ENCODE data around the gene IL11. TPM values are rescaled to one million over a fixed set of nuclear protein-coding genes. Genes with fewer than 3 reads are reported as not detected.

Gene IL11
- polyA plus RNA-seq, 2 of the 4 experiments (the other 2 are of a cell fraction): 52.4 to 100.0 TPM

GRCh38 chr19:55322204-55322885, 47.9 kb downstream of the IL11 start:
- CTCF ChIA-PET: interaction anchor here (0.9 to 21.1 kb wide), 13 partner anchors 9 to 181 kb away, joined by 3 to 306 read pairs (median 5); partner anchors contain the start of genes KMT5C and TMEM238
- H3K4me2 ChIP-seq: peak overlapping the region; percentile 28
- WGBS (ENCODE audit: missing lambda C conversion rate): 68% methylated on average over 12 of the region's 12 CpGs
- FAIRE-seq: no peak
- no peak for DNase-seq (ENCODE audit: low read depth in 1 of 2, low spot score in 1 of 2)
- no peak overlapping the region for H3K4me3 ChIP-seq
- POLR2A ChIA-PET: interaction anchor here (0.7 to 1.9 kb wide), 3 partner anchors 17 to 62 kb away, joined by 3 to 11 read pairs (median 5); partner anchors contain the start of genes KMT5C and TMEM238
- TF ChIP-seq, protein P1, sequence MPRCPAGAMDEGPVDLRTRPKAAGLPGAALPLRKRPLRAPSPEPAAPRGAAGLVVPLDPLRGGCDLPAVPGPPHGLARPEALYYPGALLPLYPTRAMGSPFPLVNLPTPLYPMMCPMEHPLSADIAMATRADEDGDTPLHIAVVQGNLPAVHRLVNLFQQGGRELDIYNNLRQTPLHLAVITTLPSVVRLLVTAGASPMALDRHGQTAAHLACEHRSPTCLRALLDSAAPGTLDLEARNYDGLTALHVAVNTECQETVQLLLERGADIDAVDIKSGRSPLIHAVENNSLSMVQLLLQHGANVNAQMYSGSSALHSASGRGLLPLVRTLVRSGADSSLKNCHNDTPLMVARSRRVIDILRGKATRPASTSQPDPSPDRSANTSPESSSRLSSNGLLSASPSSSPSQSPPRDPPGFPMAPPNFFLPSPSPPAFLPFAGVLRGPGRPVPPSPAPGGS (IDR thresholded peaks at IDR 0.05): no peak
- TF ChIP-seq CBX2 (IDR thresholded peaks at IDR 0.05; ENCODE audit: borderline replicate concordance, low read depth) (no peak), GATA3 (IDR thresholded peaks at IDR 0.05; ENCODE audit: borderline replicate concordance) (no peak), CEBPB (IDR thresholded peaks at IDR 0.05) (no peak), MAZ (IDR thresholded peaks at IDR 0.05; ENCODE audit: borderline replicate concordance, low read depth, low read length) (no peak), ZSCAN20 (CRISPR knock-in tag; IDR thresholded peaks at IDR 0.05) (no peak), ZFP36 (IDR thresholded peaks at IDR 0.05; ENCODE audit: borderline replicate concordance, partially characterized antibody) (peak; percentile 19), RNF2 (IDR thresholded peaks at IDR 0.05; ENCODE audit: borderline replicate concordance, low read depth) (no peak)
- peak; percentile 33 to 53; a peak in 5 of 6 replicates for ATAC-seq
- H3K9me3 ChIP-seq: no peaks in the 10 kb centered on the region
- peak overlapping the region; percentile 37 to 60; a peak in 5 of 6 replicates for H3K27ac ChIP-seq
- H3K4me1 ChIP-seq: peaks cover 25% of the 10 kb centered on the region

DNA sequence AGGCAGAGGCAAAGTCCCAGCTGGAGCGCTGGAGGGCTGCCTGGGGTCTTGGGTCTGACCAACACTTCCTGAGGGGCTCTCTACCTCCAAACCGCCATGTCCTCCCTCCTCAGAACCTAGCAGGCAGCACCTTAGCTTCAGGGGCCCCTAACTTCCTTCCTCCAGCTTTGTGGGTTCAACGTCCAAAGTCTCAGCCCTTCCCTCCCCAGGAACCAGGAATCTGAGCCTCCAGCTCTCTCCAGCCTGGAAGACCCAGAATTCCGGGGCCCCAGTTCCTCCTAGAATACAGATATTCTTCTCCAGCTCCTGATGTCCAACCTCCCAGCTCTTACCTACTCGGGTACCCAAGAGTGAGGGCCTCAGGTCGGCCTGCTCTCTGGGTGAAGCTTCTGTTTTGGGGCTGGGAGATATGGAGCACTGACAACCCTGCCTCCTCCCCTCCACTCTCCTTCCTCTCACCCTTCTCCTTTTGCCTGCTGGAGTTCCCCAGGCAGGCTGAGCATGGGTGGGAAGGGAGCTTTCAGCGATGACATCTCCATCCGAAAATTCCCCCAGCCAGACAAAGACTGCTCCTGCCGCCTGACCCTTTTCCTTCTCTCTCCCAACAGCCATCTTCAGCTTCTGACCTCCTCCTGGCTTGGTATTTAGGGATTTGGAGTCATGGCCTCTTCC, 48.7 kb downstream of the IL11 start:
- Histone ChIP-seq H3K4me3 (no peak overlapping the region), H3K9me3 (no peaks in the 10 kb centered on the region), H3K27ac (peak overlapping the region in 1 of 2 experiments; percentile 60; a peak in 3 of 6 replicates), H3K4me2 (no peak overlapping the region), H3K4me1 (peaks cover 19% of the 10 kb centered on the region)
- 82% methylated on average over 9 of the region's 9 CpGs for WGBS (ENCODE audit: missing lambda C conversion rate)
- POLR2A ChIA-PET: interaction anchor here (1.3 to 1.9 kb wide), 2 partner anchors 17 to 62 kb away, joined by 5 to 11 read pairs; partner anchors contain the start of genes KMT5C and TMEM238
- peak; percentile 14 to 16; a peak in 4 of 6 replicates for ATAC-seq
- CTCF ChIA-PET: interaction anchor here (1.0 to 21.1 kb wide), 14 partner anchors 8 to 309 kb away, joined by 3 to 306 read pairs (median 4); partner anchors contain the start of genes KMT5C and TMEM238
- no peak for DNase-seq (ENCODE audit: low read depth in 1 of 2, low spot score in 1 of 2)
- FAIRE-seq: no peak
- TF ChIP-seq RCOR1 (IDR thresholded peaks at IDR 0.05; ENCODE audit: low read depth, low read length): no peak
- TF ChIP-seq NFE2L2 (conservative IDR thresholded peaks at IDR 0.05; ENCODE audit: low read length): no peak
- no peak for TF ChIP-seq CHD4 (IDR thresholded peaks at IDR 0.05; ENCODE audit: borderline replicate concordance)
- no peak for TF ChIP-seq EHMT2 (IDR thresholded peaks at IDR 0.05; ENCODE audit: low read depth)
- TF ChIP-seq, protein P2, sequence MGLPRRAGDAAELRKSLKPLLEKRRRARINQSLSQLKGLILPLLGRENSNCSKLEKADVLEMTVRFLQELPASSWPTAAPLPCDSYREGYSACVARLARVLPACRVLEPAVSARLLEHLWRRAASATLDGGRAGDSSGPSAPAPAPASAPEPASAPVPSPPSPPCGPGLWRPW (IDR thresholded peaks at IDR 0.05): no peak
- TF ChIP-seq HEYL (CRISPR knock-in tag; IDR thresholded peaks at IDR 0.05): no peak
- no peak for TF ChIP-seq EHF (CRISPR knock-in tag; IDR thresholded peaks at IDR 0.05)
- TF ChIP-seq FOSB (CRISPR knock-in tag; IDR thresholded peaks at IDR 0.05): no peak
- TF ChIP-seq, protein P3, sequence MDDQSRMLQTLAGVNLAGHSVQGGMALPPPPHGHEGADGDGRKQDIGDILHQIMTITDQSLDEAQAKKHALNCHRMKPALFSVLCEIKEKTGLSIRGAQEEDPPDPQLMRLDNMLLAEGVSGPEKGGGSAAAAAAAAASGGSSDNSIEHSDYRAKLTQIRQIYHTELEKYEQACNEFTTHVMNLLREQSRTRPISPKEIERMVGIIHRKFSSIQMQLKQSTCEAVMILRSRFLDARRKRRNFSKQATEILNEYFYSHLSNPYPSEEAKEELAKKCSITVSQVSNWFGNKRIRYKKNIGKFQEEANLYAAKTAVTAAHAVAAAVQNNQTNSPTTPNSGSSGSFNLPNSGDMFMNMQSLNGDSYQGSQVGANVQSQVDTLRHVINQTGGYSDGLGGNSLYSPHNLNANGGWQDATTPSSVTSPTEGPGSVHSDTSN (IDR thresholded peaks at IDR 0.05): no peak
- TF ChIP-seq MAZ (IDR thresholded peaks at IDR 0.05; ENCODE audit: borderline replicate concordance, low read depth, low read length): no peak
- no peak for TF ChIP-seq ZNF302 (CRISPR knock-in tag; IDR thresholded peaks at IDR 0.05)
- TF ChIP-seq, protein P1 (IDR thresholded peaks at IDR 0.05): no peak
- TF ChIP-seq CBX8 (IDR thresholded peaks at IDR 0.05): no peak
- no peak for TF ChIP-seq MYC (IDR thresholded peaks at IDR 0.05; ENCODE audit: borderline replicate concordance, low read length)
- TF ChIP-seq, protein P4, sequence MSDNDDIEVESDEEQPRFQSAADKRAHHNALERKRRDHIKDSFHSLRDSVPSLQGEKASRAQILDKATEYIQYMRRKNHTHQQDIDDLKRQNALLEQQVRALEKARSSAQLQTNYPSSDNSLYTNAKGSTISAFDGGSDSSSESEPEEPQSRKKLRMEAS (IDR thresholded peaks at IDR 0.05): no peak
- no peak for TF ChIP-seq HDAC2 (IDR thresholded peaks at IDR 0.05)
- no peak for TF ChIP-seq JUN (IDR thresholded peaks at IDR 0.05)
- TF ChIP-seq NPAS2 (CRISPR knock-in tag; IDR thresholded peaks at IDR 0.05; ENCODE audit: borderline replicate concordance): no peak
